Measurements from ENCODE around the gene POTEF.
"Not testable (repeated sequence)": the region's sequence is repeated elsewhere in the genome, so short reads cannot be mapped to it uniquely, and the experiment has no call there.

POTEF gene

GRCh38 chr2:130165293-130166016 is 36.4 kb upstream of the POTEF start:
- Histone ChIP-seq H2AFZ (ENCODE audit: low read length) (no peak overlapping the region), H3K27ac (ENCODE audit: low read length) (no peak overlapping the region), H3K4me3 (ENCODE audit: low read length) (no peak overlapping the region), H3F3A (ENCODE audit: insufficient read depth, low read length) (no peaks in the 10 kb centered on the region), H3K27me3 (replicated peaks; ENCODE audit: insufficient read depth, low read length) (no peaks in the 10 kb centered on the region), H3K4me1 (ENCODE audit: low read length) (no peaks in the 10 kb centered on the region), H3K9ac (ENCODE audit: low read length) (no peak overlapping the region), H3K9me3 (replicated peaks; ENCODE audit: insufficient read depth, low read length) (no peaks in the 10 kb centered on the region), H4K20me1 (ENCODE audit: insufficient read depth, low read length) (no peaks in the 10 kb centered on the region), H3K4me2 (ENCODE audit: low read depth, low read length) (no peak overlapping the region), H3K79me2 (ENCODE audit: low read length) (no peaks in the 10 kb centered on the region), H3K9me2 (replicated peaks; ENCODE audit: insufficient read depth, low read length) (no peaks in the 10 kb centered on the region), H3K36me3 (replicated peaks; ENCODE audit: insufficient read depth, low read length) (no peaks in the 10 kb centered on the region)
- no peak for DNase-seq
- TF ChIP-seq CTCF (IDR thresholded peaks at IDR 0.05; ENCODE audit: low read length) (no peak), EZH2phosphoT487 (IDR thresholded peaks at IDR 0.05; ENCODE audit: low read length) (no peak), EZH2 (optimal IDR thresholded peaks at IDR 0.05; ENCODE audit: low read depth, low read length) (no peak)

- no peaks in the 10 kb centered on the region for H3K4me1 ChIP-seq (ENCODE audit: low read length)
- no peaks in the 10 kb centered on the region for H3K27me3 ChIP-seq (replicated peaks; ENCODE audit: insufficient read depth, low read length)
- H2AFZ ChIP-seq (ENCODE audit: low read length) = no peak overlapping the region
- no peak overlapping the region for H3K4me2 ChIP-seq (ENCODE audit: low read depth, low read length)
- no peaks in the 10 kb centered on the region for H3K79me2 ChIP-seq (ENCODE audit: low read length)
- H3K36me3 ChIP-seq (replicated peaks; ENCODE audit: insufficient read depth, low read length) = no peaks in the 10 kb centered on the region
- no peaks in the 10 kb centered on the region for H3K9me2 ChIP-seq (replicated peaks; ENCODE audit: insufficient read depth, low read length)
- no peak for TF ChIP-seq EZH2phosphoT487 (IDR thresholded peaks at IDR 0.05; ENCODE audit: low read length)
- no peak for TF ChIP-seq CTCF (IDR thresholded peaks at IDR 0.05; ENCODE audit: low read length)
- TF ChIP-seq EZH2 (optimal IDR thresholded peaks at IDR 0.05; ENCODE audit: low read depth, low read length) = no peak
- H3K27ac ChIP-seq (ENCODE audit: low read length) = no peak overlapping the region
- no peaks in the 10 kb centered on the region for H3K9me3 ChIP-seq (replicated peaks; ENCODE audit: insufficient read depth, low read length)
- H3K9ac ChIP-seq (ENCODE audit: low read length) = no peak overlapping the region
- H4K20me1 ChIP-seq (ENCODE audit: insufficient read depth, low read length) = no peaks in the 10 kb centered on the region
- no peak for DNase-seq
- no peaks in the 10 kb centered on the region for H3F3A ChIP-seq (ENCODE audit: insufficient read depth, low read length)
- H3K4me3 ChIP-seq (ENCODE audit: low read length) = no peak overlapping the region
Observed at GRCh38 chr2:130162968-130163367, 33.9 kb upstream of the POTEF start.

GRCh38 chr2:130162486-130162885 is 33.5 kb upstream of the POTEF start:
- H3K27me3 ChIP-seq (replicated peaks; ENCODE audit: insufficient read depth, low read length); H3K9me3 ChIP-seq (replicated peaks; ENCODE audit: insufficient read depth, low read length); H2AFZ ChIP-seq (ENCODE audit: low read length); DNase-seq; H3K9me2 ChIP-seq (replicated peaks; ENCODE audit: insufficient read depth, low read length); H3K36me3 ChIP-seq (replicated peaks; ENCODE audit: insufficient read depth, low read length); H3K4me3 ChIP-seq (ENCODE audit: low read length); H3K4me2 ChIP-seq (ENCODE audit: low read depth, low read length); H3K4me1 ChIP-seq (ENCODE audit: low read length); H3K9ac ChIP-seq (ENCODE audit: low read length); H3K79me2 ChIP-seq (ENCODE audit: low read length); H3F3A ChIP-seq (ENCODE audit: insufficient read depth, low read length); H4K20me1 ChIP-seq (ENCODE audit: insufficient read depth, low read length); H3K27ac ChIP-seq (ENCODE audit: low read length): not testable (repeated sequence)

GRCh38 chr2:130160838-130161705 is 32.0 kb upstream of the POTEF start:
- H3K79me2 ChIP-seq (ENCODE audit: low read length); H3K27ac ChIP-seq (ENCODE audit: low read length); H3F3A ChIP-seq (ENCODE audit: insufficient read depth, low read length); H2AFZ ChIP-seq (ENCODE audit: low read length); H3K9me2 ChIP-seq (replicated peaks; ENCODE audit: insufficient read depth, low read length); H3K9me3 ChIP-seq (replicated peaks; ENCODE audit: insufficient read depth, low read length); H3K36me3 ChIP-seq (replicated peaks; ENCODE audit: insufficient read depth, low read length); H3K9ac ChIP-seq (ENCODE audit: low read length); H3K4me2 ChIP-seq (ENCODE audit: low read depth, low read length); H3K4me1 ChIP-seq (ENCODE audit: low read length); H3K27me3 ChIP-seq (replicated peaks; ENCODE audit: insufficient read depth, low read length); H4K20me1 ChIP-seq (ENCODE audit: insufficient read depth, low read length); DNase-seq; H3K4me3 ChIP-seq (ENCODE audit: low read length): not testable (repeated sequence)

Measured in MM.1S (cell line).